CD4-positive, alpha-beta T cell treated with Interleukin-12 subunit alpha and Interleukin-12 subunit beta, for 1 hour (primary cell): ENCODE results near the gene BTBD9.
A peak's percentile ranks its signal among the peaks of the same experiment; 100 is the strongest.
"Not testable (repeated sequence)": the region's sequence is repeated elsewhere in the genome, so short reads cannot be mapped to it uniquely, and the experiment has no call there.

ENCODE experiments used
- DNase-seq: peaks from one replicate; pipeline ENCODE4 v3.0.0-alpha.2; 2020

BTBD9 gene

GRCh38 chr6:38648629-38649028 is 8.9 kb upstream of the BTBD9 start:
- DNase-seq, result no peak

GRCh38 chr6:38646166-38646878 is 6.6 kb upstream of the BTBD9 start:
- DNase-seq, result no peak

GRCh38 chr6:38644951-38645350 is 5.2 kb upstream of the BTBD9 start:
- no peak for DNase-seq

DNA sequence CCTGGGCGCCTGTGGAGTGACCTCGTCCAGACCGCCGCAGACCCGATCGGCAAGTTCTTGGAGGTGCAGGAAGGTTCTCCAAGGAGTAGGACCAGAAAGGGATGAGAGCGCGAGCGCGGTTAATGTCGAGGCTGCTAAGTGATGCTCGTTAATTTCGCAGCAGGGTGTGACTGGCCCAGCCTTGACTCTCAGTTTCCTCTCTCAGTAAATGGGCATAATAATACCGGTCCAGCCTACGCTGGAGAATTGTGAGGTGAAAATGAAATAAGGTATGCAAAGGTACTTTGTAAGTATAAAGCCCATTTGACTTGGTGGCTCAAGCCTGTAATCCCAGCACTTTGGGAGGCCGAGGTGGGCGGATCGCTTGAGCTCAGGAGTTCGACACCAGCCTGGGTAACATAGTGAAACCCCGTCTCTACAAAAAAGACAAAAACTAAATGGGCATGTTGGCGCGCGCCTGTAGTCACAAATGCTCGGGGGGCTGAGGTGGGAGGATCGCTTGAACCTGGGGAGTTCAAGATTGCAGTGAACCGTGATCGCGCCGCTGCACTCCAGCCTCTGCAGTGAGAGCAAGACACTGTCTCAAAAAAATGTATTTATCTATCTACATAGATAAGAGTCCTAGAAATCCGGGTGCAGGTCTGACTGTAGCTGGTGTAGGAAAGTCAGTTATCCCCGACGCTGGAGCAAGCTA is 634 bp upstream of the BTBD9 start:
- no peak for DNase-seq

GRCh38 chr6:38638941-38639497 is 710 bp downstream of the BTBD9 start:
- peak; percentile 66 for DNase-seq

- no peak for DNase-seq
These were observed 2.0 kb downstream of the BTBD9 start for GRCh38 chr6:38637756-38638155.

DNA sequence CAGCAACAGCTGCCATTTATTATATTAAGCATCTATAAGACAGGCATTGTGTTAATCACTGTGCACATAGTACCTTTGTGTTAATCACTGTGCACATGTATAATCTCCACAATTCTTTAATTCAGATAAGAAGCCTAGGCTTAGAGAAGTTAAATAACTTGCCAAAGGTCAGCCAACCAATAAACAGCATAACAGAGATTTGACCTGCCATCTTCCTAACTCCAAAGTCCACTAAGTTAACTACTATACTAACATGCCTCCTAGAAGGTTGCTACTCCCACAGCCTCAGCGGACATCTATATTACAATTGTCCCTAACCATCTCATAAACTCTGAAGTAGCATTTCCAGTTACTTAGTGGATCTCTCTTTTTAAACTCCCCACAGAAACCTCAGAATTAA is 3.7 kb downstream of the BTBD9 start:
- DNase-seq, result no peak

DNA sequence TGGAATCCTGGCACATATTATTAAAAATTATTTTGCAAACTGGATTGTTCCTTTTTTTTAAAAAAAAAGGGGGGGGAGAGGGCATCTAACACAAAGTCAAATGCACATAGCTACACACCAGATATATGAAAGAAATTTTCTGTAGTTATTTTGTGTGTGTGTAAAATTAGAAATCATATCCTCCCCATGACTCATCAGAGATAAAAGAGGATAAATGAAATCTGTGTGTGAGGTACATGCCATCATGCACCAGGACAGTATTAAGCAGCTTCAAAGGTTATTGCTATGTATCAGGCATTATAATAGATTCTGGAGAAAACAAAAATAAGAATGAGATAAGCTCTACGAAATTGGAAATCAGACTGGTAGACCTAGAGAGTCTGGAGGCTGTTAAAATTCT is 5.2 kb downstream of the BTBD9 start:
- DNase-seq, result no peak

DNA sequence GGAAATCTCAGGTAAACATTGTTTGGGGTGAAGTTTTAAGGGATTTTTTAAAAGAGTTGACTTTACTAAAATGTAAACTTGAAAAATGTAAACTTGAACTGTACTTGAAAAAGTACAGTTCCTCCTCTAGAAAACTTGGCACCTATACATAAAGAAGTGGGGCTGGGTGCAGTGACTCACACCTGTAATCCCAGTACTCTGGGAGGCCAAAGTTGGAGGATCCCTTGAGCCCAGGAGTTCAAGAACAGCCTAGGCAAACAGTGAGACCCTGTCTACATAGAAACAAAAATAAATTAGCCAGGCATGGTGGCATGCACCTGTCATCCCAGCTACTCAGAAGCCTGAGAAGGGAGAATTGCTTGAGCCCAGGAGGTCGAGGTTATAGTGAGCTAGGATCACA is 7.2 kb downstream of the BTBD9 start:
- no peak for DNase-seq

DNA sequence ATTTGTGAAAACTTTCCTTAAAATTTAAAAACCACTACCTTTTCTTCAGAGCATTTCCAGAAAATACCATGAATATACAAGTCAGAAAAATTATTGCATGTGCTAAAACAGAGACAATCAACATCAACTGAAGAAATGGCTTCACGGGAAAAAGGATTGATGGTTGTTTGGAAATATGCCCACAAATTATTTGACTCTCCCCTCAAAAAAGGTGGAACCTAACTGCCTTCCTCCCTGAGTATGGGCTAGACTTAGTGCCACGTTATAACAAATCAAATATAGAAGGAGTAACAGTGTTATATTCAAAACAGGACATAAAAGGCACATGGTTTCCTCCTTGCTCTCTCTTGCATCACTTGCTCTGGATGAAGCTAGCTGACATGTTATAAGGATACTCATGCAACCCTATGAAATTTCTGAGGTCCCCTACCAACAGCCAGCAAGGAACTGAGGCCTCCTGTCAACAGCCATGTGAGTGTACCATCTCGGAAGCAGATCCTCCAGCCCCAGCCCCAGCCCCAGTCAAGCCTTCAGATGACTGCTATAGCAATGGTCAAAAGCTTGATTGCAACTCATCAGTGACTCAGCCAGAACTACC is 8.4 kb downstream of the BTBD9 start:
- no peak for DNase-seq

GRCh38 chr6:38625217-38625616 is 14.5 kb downstream of the BTBD9 start:
- DNase-seq, result no peak

GRCh38 chr6:38619342-38619741 is 20.4 kb downstream of the BTBD9 start:
- not testable (repeated sequence) for DNase-seq

GRCh38 chr6:38618301-38618700 is 21.4 kb downstream of the BTBD9 start:
- not testable (repeated sequence) for DNase-seq

DNA sequence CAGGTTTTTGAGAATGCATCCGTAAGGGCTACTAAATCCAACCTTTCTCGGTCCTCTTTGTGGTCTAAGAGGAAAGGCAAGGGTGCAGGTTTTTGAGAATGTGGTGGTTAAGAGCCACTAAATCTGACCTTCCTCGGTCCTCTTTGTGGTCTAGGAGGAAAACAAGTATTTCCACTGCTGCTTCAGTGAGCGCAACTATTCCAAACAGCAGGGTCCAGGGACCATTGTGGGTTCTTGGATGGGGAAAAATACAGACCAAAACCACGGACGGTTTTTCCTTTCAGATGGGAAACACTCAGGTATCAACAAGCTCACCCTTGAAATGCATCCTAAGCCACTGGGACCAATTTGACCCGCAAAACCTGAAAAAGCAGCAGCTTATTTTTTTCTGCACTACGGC is 21.9 kb downstream of the BTBD9 start:
- DNase-seq, result no peak

- DNase-seq, result no peak
These were observed 27.4 kb downstream of the BTBD9 start for GRCh38 chr6:38612143-38612965.

DNA sequence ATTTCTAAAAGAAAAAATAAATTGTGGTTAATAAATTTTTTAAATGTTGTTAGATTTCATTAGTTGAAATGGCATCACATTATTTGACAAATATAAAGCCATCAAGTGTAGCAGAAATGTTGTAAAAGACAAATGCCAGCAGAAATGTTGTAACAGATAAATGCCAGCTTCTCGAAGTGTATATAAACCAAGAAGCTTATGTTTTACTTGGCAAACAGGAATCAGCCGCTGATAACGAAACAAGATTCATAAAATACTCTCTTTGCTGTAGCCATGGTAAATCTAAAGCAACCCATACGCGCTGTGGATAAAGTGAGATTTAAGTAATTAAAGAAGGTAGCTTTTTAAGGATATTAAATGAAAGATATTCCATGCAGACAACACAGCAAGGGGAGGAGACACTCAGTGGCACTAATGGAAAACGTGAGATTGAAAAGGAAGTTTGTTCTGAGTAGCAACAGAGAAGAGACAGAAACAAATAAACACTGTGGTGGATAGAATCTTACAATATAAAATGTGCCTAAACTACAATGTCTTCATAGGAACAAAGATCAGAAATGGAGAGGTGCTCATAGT is 29.6 kb downstream of the BTBD9 start:
- no peak for DNase-seq

GRCh38 chr6:38604700-38605099 is 35.0 kb downstream of the BTBD9 start:
- DNase-seq, result no peak

- no peak for DNase-seq
These were observed 35.8 kb downstream of the BTBD9 start for GRCh38 chr6:38603966-38604365.

- DNase-seq, result no peak
These were observed 36.2 kb downstream of the BTBD9 start for GRCh38 chr6:38603496-38603895.

DNA sequence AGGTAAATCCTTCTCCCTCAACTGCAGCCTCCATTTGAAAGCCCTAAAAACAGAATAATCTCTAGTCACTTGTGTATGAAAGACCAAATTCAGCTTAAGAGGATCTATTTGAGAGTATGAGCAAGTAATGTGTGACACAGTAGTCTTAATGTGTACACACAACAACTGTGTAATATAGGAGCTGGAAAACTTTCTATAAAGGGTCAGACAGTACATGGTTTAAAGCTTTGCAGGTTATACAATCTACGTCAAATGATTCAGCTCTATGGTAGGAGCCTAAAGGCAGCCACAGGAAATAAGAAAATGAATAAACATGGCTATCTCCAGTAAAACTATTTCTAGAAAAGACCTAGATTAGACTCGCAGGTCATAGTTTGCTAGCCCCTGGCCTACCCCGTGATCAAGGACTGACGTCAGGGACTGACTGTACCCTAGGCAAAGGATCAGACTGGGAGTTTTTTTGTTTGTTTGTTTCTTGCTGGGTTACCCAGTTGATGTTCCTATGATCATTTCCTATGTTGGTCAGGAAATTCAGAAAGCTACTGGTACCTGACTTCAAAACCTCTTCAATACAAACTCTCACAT is 39.7 kb downstream of the BTBD9 start:
- DNase-seq, result no peak

DNA sequence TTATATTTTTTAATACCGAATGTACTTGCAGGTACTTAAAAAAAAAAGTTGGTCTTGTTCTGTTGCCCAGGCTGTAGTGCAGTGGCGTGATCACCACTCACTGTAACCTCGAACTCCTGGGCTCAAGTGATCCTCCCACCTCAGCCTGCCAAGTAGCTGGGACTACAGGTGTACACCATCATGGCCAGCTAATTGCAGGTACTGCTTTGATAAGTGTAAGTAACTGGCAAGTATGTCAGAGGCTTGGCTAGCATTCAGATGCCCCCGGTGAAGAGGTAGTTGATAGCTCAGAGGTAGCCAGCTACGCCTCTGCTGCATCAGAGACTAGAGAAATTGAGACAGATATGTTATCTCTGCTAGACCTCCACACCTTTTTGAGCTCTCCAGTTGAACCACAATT is 40.5 kb downstream of the BTBD9 start:
- no peak for DNase-seq

GRCh38 chr6:38593998-38594665 is 45.6 kb downstream of the BTBD9 start:
- DNase-seq, result no peak
